Measurements from ENCODE around the gene ABT1.

Gene ABT1

DNA sequence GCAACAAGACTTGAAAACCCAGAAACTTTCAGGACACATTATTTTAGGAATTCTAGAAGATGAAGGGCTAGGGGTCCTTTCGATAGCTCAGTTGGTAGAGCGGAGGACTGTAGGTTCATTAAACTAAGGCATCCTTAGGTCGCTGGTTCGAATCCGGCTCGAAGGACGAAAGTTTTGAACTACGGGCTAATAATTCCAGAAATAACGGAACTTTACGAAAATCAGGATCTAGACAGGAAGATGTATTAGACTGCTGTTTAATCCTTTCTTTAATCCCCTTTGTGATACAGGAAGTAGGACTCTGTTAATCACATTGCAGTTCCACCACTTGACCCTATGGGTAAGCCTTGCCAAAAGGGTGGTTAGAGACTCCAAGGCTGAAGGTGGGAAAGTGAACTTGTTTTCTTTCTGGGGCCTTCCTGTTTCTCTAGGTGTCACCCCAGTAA lies 21.2 kb upstream of the ABT1 start:
- TF ChIP-seq, protein P1, sequence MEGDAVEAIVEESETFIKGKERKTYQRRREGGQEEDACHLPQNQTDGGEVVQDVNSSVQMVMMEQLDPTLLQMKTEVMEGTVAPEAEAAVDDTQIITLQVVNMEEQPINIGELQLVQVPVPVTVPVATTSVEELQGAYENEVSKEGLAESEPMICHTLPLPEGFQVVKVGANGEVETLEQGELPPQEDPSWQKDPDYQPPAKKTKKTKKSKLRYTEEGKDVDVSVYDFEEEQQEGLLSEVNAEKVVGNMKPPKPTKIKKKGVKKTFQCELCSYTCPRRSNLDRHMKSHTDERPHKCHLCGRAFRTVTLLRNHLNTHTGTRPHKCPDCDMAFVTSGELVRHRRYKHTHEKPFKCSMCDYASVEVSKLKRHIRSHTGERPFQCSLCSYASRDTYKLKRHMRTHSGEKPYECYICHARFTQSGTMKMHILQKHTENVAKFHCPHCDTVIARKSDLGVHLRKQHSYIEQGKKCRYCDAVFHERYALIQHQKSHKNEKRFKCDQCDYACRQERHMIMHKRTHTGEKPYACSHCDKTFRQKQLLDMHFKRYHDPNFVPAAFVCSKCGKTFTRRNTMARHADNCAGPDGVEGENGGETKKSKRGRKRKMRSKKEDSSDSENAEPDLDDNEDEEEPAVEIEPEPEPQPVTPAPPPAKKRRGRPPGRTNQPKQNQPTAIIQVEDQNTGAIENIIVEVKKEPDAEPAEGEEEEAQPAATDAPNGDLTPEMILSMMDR (IDR thresholded peaks at IDR 0.05; ENCODE audit: control insufficient read depth, extremely low read depth, insufficient read depth), result no peak
- DNase-seq (ENCODE audit: low read depth), result no peak
- no peak overlapping the region for H3K4me3 ChIP-seq (ENCODE audit: low read depth, low read length)

DNA sequence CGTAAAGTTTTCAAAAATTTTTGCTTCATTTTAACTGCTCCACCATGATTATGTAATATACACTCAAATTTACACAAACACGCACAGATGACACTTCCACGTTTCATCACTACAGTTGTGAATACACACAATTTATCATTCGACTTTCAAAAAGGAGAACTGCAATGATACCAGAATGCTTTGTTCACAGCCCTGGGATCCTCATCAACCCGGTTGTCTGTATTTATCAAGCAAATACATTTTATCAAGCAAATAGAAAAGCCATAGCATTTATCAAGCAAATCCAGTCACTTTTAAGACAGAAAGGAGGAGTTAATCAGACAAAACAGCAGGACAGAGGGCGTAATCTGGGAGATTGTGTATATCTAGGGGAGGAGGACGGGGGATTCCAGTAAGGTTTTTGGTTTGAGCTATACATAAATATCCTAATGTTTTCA lies 20.3 kb upstream of the ABT1 start:
- DNase-seq (ENCODE audit: low read depth), result no peak
- H3K4me3 ChIP-seq (ENCODE audit: low read depth, low read length), result no peak overlapping the region
- TF ChIP-seq, protein P1 (IDR thresholded peaks at IDR 0.05; ENCODE audit: control insufficient read depth, extremely low read depth, insufficient read depth), result no peak

GRCh38 chr6:26576929-26577719 lies 19.6 kb upstream of the ABT1 start:
- no peak for DNase-seq (ENCODE audit: low read depth)
- no peak overlapping the region for H3K4me3 ChIP-seq (ENCODE audit: low read depth, low read length)
- TF ChIP-seq, protein P1 (IDR thresholded peaks at IDR 0.05; ENCODE audit: control insufficient read depth, extremely low read depth, insufficient read depth), result no peak

DNA sequence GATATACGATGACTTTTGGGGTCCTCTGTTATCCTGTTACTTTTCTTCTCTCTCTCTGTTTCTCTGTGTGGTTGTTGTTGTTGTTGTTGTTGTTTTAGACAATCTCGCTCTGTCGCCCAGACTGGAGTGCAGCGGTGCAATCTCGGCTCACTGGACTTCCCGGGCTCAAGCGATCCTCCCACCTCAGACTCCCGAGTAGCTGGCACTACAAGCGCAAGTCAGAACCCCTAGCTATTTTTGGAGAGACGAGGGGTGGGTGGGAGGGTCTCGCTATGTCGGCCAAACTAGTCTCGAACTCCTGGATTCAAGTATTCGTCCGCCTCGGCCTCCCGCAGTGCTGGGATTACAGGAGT lies 19.1 kb upstream of the ABT1 start:
- TF ChIP-seq, protein P1 (IDR thresholded peaks at IDR 0.05; ENCODE audit: control insufficient read depth, extremely low read depth, insufficient read depth), result no peak
- no peak for DNase-seq (ENCODE audit: low read depth)
- no peak overlapping the region for H3K4me3 ChIP-seq (ENCODE audit: low read depth, low read length)

DNA sequence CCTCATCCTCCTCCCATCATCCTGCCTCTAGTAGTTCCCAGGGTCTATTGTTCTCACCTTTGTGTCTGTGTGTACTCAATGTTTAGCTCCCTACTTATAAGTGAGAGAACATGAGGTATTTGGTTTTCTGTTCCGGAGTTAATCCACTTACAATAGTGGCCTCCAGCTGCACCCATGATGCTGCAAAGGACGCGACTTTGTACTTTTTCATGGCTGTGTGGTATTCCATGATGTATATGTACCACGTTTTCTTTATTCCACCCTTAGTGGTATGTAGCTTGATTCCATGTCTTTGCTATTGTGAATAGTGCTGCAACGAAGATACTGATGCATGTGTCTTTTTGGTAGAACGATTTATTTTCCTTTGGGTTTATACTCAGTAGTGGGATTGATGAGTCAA lies 18.5 kb upstream of the ABT1 start:
- TF ChIP-seq, protein P1 (IDR thresholded peaks at IDR 0.05; ENCODE audit: control insufficient read depth, extremely low read depth, insufficient read depth), result no peak
- DNase-seq (ENCODE audit: low read depth), result no peak
- H3K4me3 ChIP-seq (ENCODE audit: low read depth, low read length), result no peak overlapping the region

DNA sequence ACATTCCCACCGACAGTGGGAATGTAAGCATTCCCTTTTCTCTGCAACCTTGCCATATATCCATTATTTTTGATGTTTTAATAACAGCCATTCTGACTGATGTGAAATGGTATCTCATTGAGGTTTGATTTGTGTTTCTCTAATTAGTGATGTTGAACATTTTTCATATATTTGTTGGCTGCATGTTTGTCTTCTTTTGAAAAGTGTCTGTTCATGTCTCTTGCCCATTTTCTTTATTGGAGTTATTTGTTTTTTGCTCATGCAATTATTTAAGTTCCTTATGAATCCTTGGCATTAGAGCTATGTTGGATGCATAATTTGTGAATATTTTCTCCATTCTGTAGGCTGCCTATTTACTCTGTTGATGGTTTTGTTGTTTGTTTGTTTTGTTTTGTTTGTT lies 18.0 kb upstream of the ABT1 start:
- H3K4me3 ChIP-seq (ENCODE audit: low read depth, low read length), result no peak overlapping the region
- TF ChIP-seq, protein P1 (IDR thresholded peaks at IDR 0.05; ENCODE audit: control insufficient read depth, extremely low read depth, insufficient read depth), result no peak
- no peak for DNase-seq (ENCODE audit: low read depth)
